HG03135 (cell line): ENCODE data around the gene STK11.

Experiments used
- ATAC-seq: cut with Tn5 transposase; IDR thresholded peaks from one replicate; pipeline ENCODE4 v1.9.1; 2021; ENCODE audit warnings: mild to moderate bottlenecking, moderate library complexity; ENCODE audit not compliant: unreplicated experiment

Gene STK11

GRCh38 chr19:1224047-1224825 is 18.7 kb downstream of the STK11 start:
- no peak for ATAC-seq

DNA sequence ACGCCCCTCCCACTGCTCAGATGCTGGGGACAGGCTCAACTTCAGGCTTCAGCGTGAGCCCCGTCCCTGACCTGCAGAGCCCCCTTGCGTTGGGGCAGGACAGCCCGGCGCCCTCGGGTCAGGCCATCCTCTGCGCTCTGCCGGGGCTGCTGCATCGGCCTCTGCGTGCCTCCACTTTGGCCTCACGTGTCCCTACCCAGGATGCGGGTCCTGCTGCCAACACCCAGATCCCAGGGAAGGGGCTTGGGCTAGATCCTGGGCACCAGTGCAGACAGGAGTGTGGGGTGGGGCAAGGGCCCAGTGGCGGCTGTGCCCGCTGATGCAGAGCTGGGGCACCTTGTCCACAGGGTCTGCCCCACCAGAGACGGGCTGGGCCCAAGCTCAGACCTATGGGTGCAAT is 19.3 kb downstream of the STK11 start:
- ATAC-seq: no peak

- no peak for ATAC-seq
Observed at GRCh38 chr19:1225440-1226226, 20.1 kb downstream of the STK11 start.

DNA sequence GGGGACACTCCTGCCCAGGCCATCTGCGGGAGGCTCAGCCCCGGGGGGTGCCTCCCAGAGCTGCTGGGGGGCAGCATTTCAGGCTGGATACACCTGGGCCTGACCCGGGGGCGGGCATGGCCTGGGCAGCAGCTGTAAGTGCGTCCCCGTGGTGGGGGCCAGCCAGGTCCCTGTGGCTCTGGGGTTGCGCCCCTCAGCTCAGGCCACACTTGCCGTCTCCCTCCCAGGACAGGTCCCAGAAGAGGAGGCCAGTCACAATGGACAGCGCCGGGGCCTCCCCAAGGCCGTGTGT is 20.6 kb downstream of the STK11 start:
- no peak for ATAC-seq

GRCh38 chr19:1226522-1227303 is 21.1 kb downstream of the STK11 start:
- no peak for ATAC-seq

DNA sequence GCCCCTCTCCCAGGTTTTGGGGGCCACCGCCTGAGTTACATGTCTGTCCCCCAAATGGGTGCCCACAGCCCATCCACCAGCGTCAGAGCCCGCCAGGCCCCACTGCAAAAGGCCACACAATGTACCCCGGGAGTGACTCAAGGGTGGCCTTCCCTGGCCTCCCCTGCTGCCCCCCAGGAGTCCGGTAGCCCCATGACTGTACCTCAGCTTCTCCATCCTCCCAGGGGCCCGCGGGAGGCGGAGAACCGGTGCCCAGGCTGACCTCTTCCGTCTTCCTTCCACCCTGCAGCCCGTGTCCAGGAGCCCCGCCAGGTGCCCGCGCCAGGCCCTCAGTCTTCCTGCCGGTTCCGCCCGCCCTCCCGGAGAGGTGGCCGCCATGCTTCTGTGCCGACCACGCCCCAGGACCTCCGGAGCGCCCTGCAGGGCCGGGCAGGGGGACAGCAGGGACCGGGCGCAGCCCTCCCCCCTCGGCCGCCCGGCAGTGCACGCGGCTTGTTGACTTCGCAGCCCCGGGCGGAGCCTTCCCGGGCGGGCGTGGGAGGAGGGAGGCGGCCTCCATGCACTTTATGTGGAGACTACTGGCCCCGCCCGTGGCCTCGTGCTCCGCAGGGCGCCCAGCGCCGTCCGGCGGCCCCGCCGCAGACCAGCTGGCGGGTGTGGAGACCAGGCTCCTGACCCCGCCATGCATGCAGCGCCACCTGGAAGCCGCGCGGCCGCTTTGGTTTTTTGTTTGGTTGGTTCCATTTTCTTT is 21.9 kb downstream of the STK11 start:
- ATAC-seq: no peak

- ATAC-seq: no peak
Observed at GRCh38 chr19:1228161-1228957, 22.8 kb downstream of the STK11 start.

GRCh38 chr19:1229056-1229923 is 23.7 kb downstream of the STK11 start:
- no peak for ATAC-seq

- no peak for ATAC-seq
Observed at GRCh38 chr19:1229924-1230782, 24.6 kb downstream of the STK11 start.

DNA sequence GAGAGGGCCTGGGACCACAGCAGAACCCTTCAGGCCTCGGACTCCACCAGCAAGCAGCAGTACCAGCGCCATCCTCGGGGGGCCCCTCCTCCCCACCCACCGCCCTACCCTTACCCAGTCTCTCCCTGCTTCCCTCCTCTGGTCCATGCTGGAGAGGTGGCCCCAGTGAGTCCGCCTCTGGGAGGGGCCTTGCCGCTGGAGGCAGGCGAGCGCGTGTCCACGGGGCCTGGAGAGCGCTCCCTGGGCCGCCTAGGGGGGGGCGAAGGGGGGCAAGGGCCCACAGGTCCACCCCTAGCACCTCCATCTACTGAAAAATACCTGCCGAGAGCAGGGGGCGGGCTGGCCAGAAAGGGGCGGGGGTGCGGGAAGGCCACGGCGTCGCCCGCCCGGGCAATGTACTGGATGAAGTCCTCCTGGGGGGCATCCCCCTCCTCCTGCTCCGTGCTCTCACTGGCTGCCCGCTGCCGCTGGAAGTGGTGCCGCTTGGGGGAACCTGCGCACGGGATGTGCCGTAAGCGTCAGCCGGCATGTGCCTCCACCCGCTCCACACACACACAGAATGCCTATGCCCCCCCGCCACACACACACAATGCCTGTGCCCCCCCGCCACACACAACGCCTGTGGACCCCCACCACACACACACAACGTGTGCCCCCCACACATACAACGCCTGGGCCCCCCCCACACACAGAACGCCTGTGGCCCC is 25.4 kb downstream of the STK11 start:
- no peak for ATAC-seq

DNA sequence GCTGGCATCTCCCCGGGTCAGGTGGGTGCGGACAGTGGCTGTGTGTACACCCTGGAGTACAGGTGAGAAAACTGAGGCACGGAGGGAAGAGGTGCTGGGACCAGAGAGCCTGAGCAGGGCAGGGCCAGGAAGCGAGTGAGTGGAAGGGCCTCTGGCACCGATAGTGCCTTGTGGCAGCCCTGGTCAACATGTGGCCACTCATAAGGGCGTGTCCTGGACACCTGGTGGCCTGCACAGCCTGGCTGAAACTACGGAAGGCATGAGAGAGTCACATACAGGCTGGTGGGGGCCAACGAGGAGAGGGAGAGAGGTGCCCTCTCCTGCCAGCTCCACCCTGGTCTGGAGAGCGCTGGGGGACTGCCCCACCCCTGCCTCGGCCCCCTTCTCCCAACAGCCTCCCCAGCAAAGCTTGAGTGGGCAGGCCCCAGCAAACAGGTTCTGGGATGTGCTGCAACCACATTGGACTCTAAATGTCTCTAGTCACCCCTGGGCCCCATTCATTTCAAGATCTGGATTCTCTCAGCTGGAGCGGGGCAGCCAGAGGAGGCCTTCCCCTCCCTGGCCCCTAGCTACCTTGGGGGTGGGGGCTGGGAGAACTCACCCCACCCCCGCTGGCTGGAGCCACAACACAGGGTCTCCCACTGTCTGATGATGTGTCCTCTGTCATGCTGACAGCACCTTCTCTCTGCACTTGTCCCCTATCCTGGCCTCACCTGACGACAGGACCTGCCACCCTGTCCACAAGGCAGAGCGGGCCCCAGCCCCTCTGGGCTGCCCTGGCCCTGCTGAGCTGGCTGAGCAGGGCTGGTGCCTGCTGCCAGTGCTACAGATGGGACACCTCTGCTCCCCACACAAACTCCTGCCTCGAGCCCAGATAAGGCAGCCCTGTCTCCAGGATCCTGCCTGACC is 26.4 kb downstream of the STK11 start:
- ATAC-seq: no peak

- no peak for ATAC-seq
Observed at GRCh38 chr19:1232652-1233072, 27.1 kb downstream of the STK11 start.

DNA sequence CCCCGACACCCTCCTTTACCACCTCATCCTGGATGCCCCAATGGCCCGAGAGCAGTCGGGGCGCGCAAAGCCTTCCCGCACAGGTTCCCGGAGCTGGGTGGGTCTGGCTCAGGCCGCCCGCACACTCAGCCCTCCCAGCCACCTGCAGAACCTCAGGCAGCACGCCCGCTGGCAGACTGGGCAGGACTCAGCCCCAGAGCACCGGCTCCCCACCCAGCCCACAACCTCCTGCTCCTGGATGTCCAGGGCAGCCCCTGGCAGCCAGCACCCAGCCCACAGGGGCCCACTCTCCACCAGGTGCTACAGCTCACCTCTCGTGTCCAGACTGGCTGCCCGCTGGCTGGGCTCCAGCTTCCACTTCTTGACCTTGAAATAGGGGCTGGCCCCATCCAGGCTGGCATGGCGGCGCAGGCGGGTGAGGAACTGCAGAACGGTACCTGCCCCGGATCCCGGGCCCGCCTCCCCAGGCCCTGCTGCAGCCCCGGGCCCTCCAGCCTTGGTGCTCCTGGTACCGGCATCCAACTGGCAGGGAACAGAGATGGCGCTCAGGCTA is 27.6 kb downstream of the STK11 start:
- no peak for ATAC-seq

- no peak for ATAC-seq
Observed at GRCh38 chr19:1234051-1234954, 28.7 kb downstream of the STK11 start.

DNA sequence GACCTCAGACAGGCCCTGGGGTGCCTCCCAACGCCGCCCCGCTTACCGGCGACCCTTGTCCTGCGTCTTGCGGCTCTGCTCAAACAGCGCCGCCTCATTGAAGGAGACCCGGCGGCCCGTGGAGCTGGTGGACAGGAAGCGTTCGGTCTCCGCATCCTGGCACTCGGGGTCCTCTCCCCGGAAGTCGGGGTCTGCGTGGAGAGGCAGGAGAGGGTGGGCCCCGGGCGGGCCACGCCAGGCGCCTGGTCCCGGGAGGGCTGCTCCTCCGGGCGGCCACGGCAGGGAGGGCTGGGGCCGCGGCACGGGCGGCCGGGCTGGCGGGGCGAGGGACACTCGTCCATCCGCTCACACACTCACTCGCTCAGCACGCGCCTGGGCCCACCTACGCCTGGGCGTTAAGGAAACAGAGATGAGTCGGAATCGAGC is 29.4 kb downstream of the STK11 start:
- no peak for ATAC-seq
